ENCODE data around the gene MBTPS1.

- no peak for TF ChIP-seq CTCF (IDR thresholded peaks at IDR 0.05)
- no peak for TF ChIP-seq MAX (CRISPR knock-in tag; IDR thresholded peaks at IDR 0.05)
- TF ChIP-seq TCF7 (CRISPR knock-in tag; IDR thresholded peaks at IDR 0.05; ENCODE audit: low read depth) = no peak
- no peak for TF ChIP-seq CREB1 (CRISPR knock-in tag; IDR thresholded peaks at IDR 0.05)
- no peak for TF ChIP-seq USF2 (CRISPR knock-in tag; IDR thresholded peaks at IDR 0.05)
- TF ChIP-seq MLX (CRISPR knock-in tag; IDR thresholded peaks at IDR 0.05) = no peak
- no peak for TF ChIP-seq NFYB (CRISPR knock-in tag; conservative IDR thresholded peaks at IDR 0.05; ENCODE audit: low read depth)
- TF ChIP-seq ZNF219 (CRISPR knock-in tag; IDR thresholded peaks at IDR 0.05; ENCODE audit: borderline replicate concordance) = no peak
- TF ChIP-seq ELF4 (CRISPR knock-in tag; IDR thresholded peaks at IDR 0.05; ENCODE audit: low read depth) = no peak
- TF ChIP-seq TEAD4 (CRISPR knock-in tag; IDR thresholded peaks at IDR 0.05) = no peak
Observed at GRCh38 chr16:84067640-84068039, 49.1 kb downstream of the MBTPS1 start.
